A549 (cell line): Measurements from ENCODE around the gene CYP26B1. TPM values are rescaled to one million over a fixed set of nuclear protein-coding genes. Genes with fewer than 3 reads are reported as not detected.

Experiments
- ATAC-seq, 2 experiments: fragments of 200-7000 bp in 1 of 2; fragments of >200 bp in 1 of 2; cut with Nextera tagmentation in 1 of 2; cut with Tn5 transposase in 1 of 2; 3 replicates each; pipeline versions ENCODE4 v1.8.0 to v1.9.1; 2018 to 2020; ENCODE audit warnings: mild to moderate bottlenecking in 1 of 2, moderate library complexity in 1 of 2
- CTCF ChIA-PET: fragments of 300-600 bp; sonication (Branson Sonifier 250); formaldehyde crosslinking; extraction: SDS; loops from one replicate; lab custom pipeline; 2021; ENCODE audit warnings: antibody characterized with exemption, inconsistent platforms; lab: Yijun Ruan, JAX
- POLR2A ChIA-PET: fragments of 350-600 bp; formaldehyde crosslinking; extraction: SDS; loops from one replicate; lab custom pipeline; 2021; ENCODE audit warnings: antibody characterized with exemption, inconsistent platforms; lab: Yijun Ruan, JAX
- DNase-seq, 2 experiments: peaks; one replicate each; pipeline versions ENCODE4 v3.0.0 to v3.0.0-alpha.2; 2011 to 2016; ENCODE audit warnings: low read depth in 1 of 2, low spot score in 1 of 2
- FAIRE-seq: peaks from 2 replicates; lab custom pipeline; 2011; peaks lifted over from hg19 to GRCh38; lab: Jason Lieb, UNC
- H3K27ac ChIP-seq, 2 experiments: fragments of >200 bp; sonication (Bioruptor Twin); formaldehyde crosslinking; 3 replicates each; pipeline ENCODE4 v1.5.1; 2016 to 2017
- H3K4me1 ChIP-seq: fragments of >200 bp; sonication (Bioruptor Twin); formaldehyde crosslinking; 3 replicates; pipeline ENCODE4 v1.6.1; 2016
- H3K4me2 ChIP-seq: fragments of >200 bp; sonication (Bioruptor Twin); formaldehyde crosslinking; 3 replicates; pipeline ENCODE4 v1.6.1; 2016
- H3K4me3 ChIP-seq: fragments of >200 bp; sonication (Bioruptor Twin); formaldehyde crosslinking; 3 replicates; pipeline ENCODE4 v1.5.1; 2016
- H3K9me3 ChIP-seq: fragments of >200 bp; sonication (Bioruptor Twin); formaldehyde crosslinking; 3 replicates; pipeline ENCODE4 v1.6.1; 2016
- E2F6 ChIP-seq: IDR thresholded peaks from 2 replicates; pipeline ENCODE4 v1.6.1; 2012; ENCODE audit warnings: low read depth, borderline replicate concordance
- EHMT2 ChIP-seq: fragments of 200-600 bp; sonication (generic); IDR thresholded peaks from 2 replicates; pipeline ENCODE4 v1.6.1; 2016; ENCODE audit warnings: antibody characterized with exemption, low read depth, mild to moderate bottlenecking, moderate library complexity
- EP300 ChIP-seq, 2 experiments: fragments of >200 bp; sonication (Bioruptor Twin); formaldehyde crosslinking; IDR thresholded peaks; 2 replicates in 1 of 2; 3 replicates in 1 of 2; pipeline ENCODE4 v1.6.1; 2016 to 2017
- ESRRA ChIP-seq: fragments of 150-350 bp; IDR thresholded peaks from 2 replicates; pipeline ENCODE4 v1.6.1; 2014; ENCODE audit warnings: mild to moderate bottlenecking, low read length, borderline replicate concordance
- FOSB ChIP-seq: fragments of 250-450 bp; sonication (Bioruptor Pico); IDR thresholded peaks from 2 replicates; pipeline ENCODE4 v1.5.0; 2020; ENCODE audit warnings: mild to moderate bottlenecking, moderate library complexity
- FOSL2 ChIP-seq, 2 experiments: fragments of 450-650 bp in 1 of 2; fragments of >200 bp in 1 of 2; sonication (Bioruptor Twin) in 1 of 2; formaldehyde crosslinking; IDR thresholded peaks; 2 replicates each; pipeline versions ENCODE4 v1.5.0 to v1.6.1; 2016 to 2020; ENCODE audit warnings: mild to moderate bottlenecking in 1 of 2, moderate library complexity in 1 of 2
- FOXS1 ChIP-seq: fragments of 250-450 bp; sonication (Bioruptor Pico); IDR thresholded peaks from 2 replicates; pipeline ENCODE4 v1.5.0; 2020; ENCODE audit warnings: mild to moderate bottlenecking, moderate library complexity
- HDAC2 ChIP-seq: fragments of 200-600 bp; sonication (generic); IDR thresholded peaks from 2 replicates; pipeline ENCODE4 v1.6.1; 2016
- JUN ChIP-seq, 2 experiments: fragments of >200 bp; sonication (Bioruptor Twin); formaldehyde crosslinking; IDR thresholded peaks; 2 replicates in 1 of 2; 3 replicates in 1 of 2; pipeline ENCODE4 v1.6.1; 2016 to 2017
- JUNB ChIP-seq: fragments of >200 bp; sonication (Bioruptor Twin); formaldehyde crosslinking; IDR thresholded peaks from 2 replicates; pipeline ENCODE4 v1.6.1; 2016
- KDM5A ChIP-seq: fragments of 200-600 bp; sonication (generic); IDR thresholded peaks from 2 replicates; pipeline ENCODE4 v1.6.1; 2016; ENCODE audit warnings: antibody characterized with exemption, mild to moderate bottlenecking
- MAZ ChIP-seq: fragments of 150-350 bp; IDR thresholded peaks from 2 replicates; pipeline ENCODE4 v1.6.1; 2014; ENCODE audit warnings: antibody characterized with exemption, low read depth, low read length, borderline replicate concordance
- NPAS2 ChIP-seq: fragments of 250-450 bp; sonication (Bioruptor Pico); IDR thresholded peaks from 2 replicates; pipeline ENCODE4 v1.8.0; 2022; ENCODE audit warnings: mild to moderate bottlenecking, moderate library complexity, borderline replicate concordance
- PBX3 ChIP-seq: IDR thresholded peaks from 2 replicates; pipeline ENCODE4 v1.6.1; 2012
- PHF8 ChIP-seq: fragments of 200-600 bp; sonication (generic); IDR thresholded peaks from 2 replicates; pipeline ENCODE4 v1.6.1; 2016; ENCODE audit warnings: low read depth, mild to moderate bottlenecking, antibody characterized with exemption, moderate library complexity, borderline replicate concordance
- POLR2A ChIP-seq: IDR thresholded peaks from 2 replicates; pipeline ENCODE4 v1.6.1; 2012; ENCODE audit warnings: mild to moderate bottlenecking, low read length
- RARB ChIP-seq: fragments of 250-450 bp; sonication (Bioruptor Pico); IDR thresholded peaks from 2 replicates; pipeline ENCODE4 v1.8.0; 2021; ENCODE audit warnings: mild to moderate bottlenecking, moderate library complexity
- SMC3 ChIP-seq: fragments of >200 bp; sonication (Bioruptor Twin); formaldehyde crosslinking; IDR thresholded peaks from 3 replicates; pipeline ENCODE4 v1.6.1; 2018; ENCODE audit warnings: inconsistent platforms
- ZNF302 ChIP-seq: fragments of 250-450 bp; sonication (Bioruptor Pico); IDR thresholded peaks from 2 replicates; pipeline ENCODE4 v1.9.0; 2021; ENCODE audit warnings: inconsistent platforms, mild to moderate bottlenecking, moderate library complexity
- ZSCAN20 ChIP-seq: fragments of 250-450 bp; sonication (Bioruptor Pico); IDR thresholded peaks from 2 replicates; pipeline ENCODE4 v1.8.0; 2022; ENCODE audit warnings: mild to moderate bottlenecking, moderate library complexity
- WGBS: methylation state at CpG from one replicate; pipeline ENCODE4 v1.1.6; 2017; ENCODE audit errors: missing lambda C conversion rate; 5-methylcytosine and 5-hydroxymethylcytosine counted together
- polyA plus RNA-seq, 4 experiments: library from polyadenylated mRNA; depleted of rRNA in 3 of 4; stranded (reverse); fragments of >200 nt; fragmentation: RNase III in 1 of 4; extraction: RNeasy Plus Mini Kit Qiagen cat#74134 plus additional on column Dnase treatment in 1 of 4; gene quantifications; 2 replicates in 3 of 4; 3 replicates in 1 of 4; pipeline ENCODE4 v1.2.3, GENCODE V29; 2011 to 2017
- TF ChIP-seq, protein P1 (sequence below): fragments of 150-350 bp; IDR thresholded peaks from 2 replicates; pipeline ENCODE4 v1.6.1; 2014; ENCODE audit warnings: low read depth, mild to moderate bottlenecking, low read length

Gene CYP26B1
- polyA plus RNA-seq, 2 of the 4 experiments (the other 2 are of a cell fraction) = 9.7 to 13.6 TPM

DNA sequence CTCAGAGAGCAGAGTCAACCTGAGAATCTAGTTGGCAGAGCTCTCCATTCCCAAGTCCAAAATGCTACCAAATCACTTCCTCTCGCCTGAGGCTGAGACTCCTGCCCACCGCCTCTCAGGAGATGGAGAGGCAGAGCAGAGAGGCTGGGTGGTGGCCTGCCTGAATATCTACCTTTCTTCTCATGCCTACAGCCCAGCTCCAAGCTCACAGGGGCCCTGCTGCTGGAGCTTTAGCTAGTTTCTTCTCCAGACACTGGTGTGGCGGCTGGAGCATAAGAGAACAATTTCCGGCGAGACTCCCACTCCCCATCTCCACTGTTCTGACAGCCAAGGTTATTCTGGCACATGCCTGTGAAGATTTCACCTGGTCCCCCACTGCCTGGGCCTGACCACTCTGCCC is 8.1 kb upstream of the CYP26B1 start:
- no peak overlapping the region for H3K4me2 ChIP-seq
- CTCF ChIA-PET = interaction anchor here (0.7 to 12.0 kb wide), 10 partner anchors 10 to 704 kb away, joined by 3 to 185 read pairs (median 5); no protein-coding TSS in a partner anchor
- no peaks in the 10 kb centered on the region for H3K9me3 ChIP-seq
- peaks cover under 1% of the 10 kb centered on the region; the same call in 1 of the 3 replicates for H3K4me1 ChIP-seq
- no peak overlapping the region for H3K4me3 ChIP-seq
- TF ChIP-seq ESRRA (no peak), JUN (IDR thresholded peaks at IDR 0.05) (no peak), POLR2A (no peak), HDAC2 (no peak), PBX3 (no peak), ZNF302 (CRISPR knock-in tag) (no peak), JUNB (no peak), RARB (CRISPR knock-in tag) (no peak), FOSL2 (IDR thresholded peaks at IDR 0.05) (no peak), FOSL2 (CRISPR knock-in tag; IDR thresholded peaks at IDR 0.05) (no peak), E2F6 (no peak)
- TF ChIP-seq, protein P1, sequence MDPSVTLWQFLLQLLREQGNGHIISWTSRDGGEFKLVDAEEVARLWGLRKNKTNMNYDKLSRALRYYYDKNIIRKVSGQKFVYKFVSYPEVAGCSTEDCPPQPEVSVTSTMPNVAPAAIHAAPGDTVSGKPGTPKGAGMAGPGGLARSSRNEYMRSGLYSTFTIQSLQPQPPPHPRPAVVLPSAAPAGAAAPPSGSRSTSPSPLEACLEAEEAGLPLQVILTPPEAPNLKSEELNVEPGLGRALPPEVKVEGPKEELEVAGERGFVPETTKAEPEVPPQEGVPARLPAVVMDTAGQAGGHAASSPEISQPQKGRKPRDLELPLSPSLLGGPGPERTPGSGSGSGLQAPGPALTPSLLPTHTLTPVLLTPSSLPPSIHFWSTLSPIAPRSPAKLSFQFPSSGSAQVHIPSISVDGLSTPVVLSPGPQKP = no peak
- POLR2A ChIA-PET = interaction anchor here (0.6 kb wide), 1 partner anchor 543 kb away, joined by 4 read pairs; no protein-coding TSS in a partner anchor
- FAIRE-seq = no peak
- H3K27ac ChIP-seq = no peak overlapping the region
- no peak for DNase-seq
- 94% methylated on average over 5 of the region's 5 CpGs for WGBS
- no peak for ATAC-seq

- no peaks in the 10 kb centered on the region for H3K9me3 ChIP-seq
- no peak for ATAC-seq
- ChIA-PET POLR2A (interaction anchor here (0.6 kb wide), 1 partner anchor 544 kb away, joined by 4 read pairs; no protein-coding TSS in a partner anchor), CTCF (interaction anchor here (0.7 to 12.0 kb wide), 10 partner anchors 10 to 705 kb away, joined by 3 to 185 read pairs (median 4); no protein-coding TSS in a partner anchor)
- DNase-seq = no peak
- H3K4me2 ChIP-seq = no peak overlapping the region
- H3K4me3 ChIP-seq = no peak overlapping the region
- peaks cover 4% of the 10 kb centered on the region; the same call in 1 of the 3 replicates for H3K4me1 ChIP-seq
- 90% methylated on average over 3 of the region's 3 CpGs for WGBS
- TF ChIP-seq ZSCAN20 (CRISPR knock-in tag) = no peak
- FAIRE-seq = no peak
- no peak overlapping the region for H3K27ac ChIP-seq
Measured at GRCh38 chr2:72155151-72155550, 7.5 kb upstream of the CYP26B1 start.

GRCh38 chr2:72154386-72154975 is 6.8 kb upstream of the CYP26B1 start:
- TF ChIP-seq FOSB = no peak
- no peak for TF ChIP-seq EP300 (IDR thresholded peaks at IDR 0.05)
- TF ChIP-seq EHMT2 = no peak
- TF ChIP-seq SMC3 = no peak
- no peak for TF ChIP-seq KDM5A
- no peak for TF ChIP-seq NPAS2
- no peak for TF ChIP-seq MAZ
- TF ChIP-seq PHF8 = no peak
- TF ChIP-seq FOXS1 (CRISPR knock-in tag) = no peak
- no peak for TF ChIP-seq RARB (CRISPR knock-in tag)
- Histone ChIP-seq H3K4me1 (peaks cover 10% of the 10 kb centered on the region; the same call in 1 of the 3 replicates), H3K9me3 (no peaks in the 10 kb centered on the region), H3K4me2 (no peak overlapping the region), H3K27ac (no peak overlapping the region), H3K4me3 (no peak overlapping the region)
- DNase-seq (no peak), FAIRE-seq (no peak), ATAC-seq (no peak)
- CTCF ChIA-PET = interaction anchor here (1.0 to 12.0 kb wide), 8 partner anchors 171 to 604 kb away, joined by 3 to 185 read pairs (median 5); no protein-coding TSS in a partner anchor
- 87% methylated on average over 16 of the region's 16 CpGs for WGBS
- POLR2A ChIA-PET = no interaction called here
